A673 (cell line): ENCODE measurements around the gene NR1I2. TPM values are rescaled to one million over a fixed set of nuclear protein-coding genes. Genes with fewer than 3 reads are reported as not detected.

ENCODE experiments used
- BruUV-seq: library from RNA; stranded (reverse); fragments of 400-500 nt; replicated peaks from 2 replicates; lab custom pipeline; 2021; lab: Mats Ljungman, UMichigan
- CTCF ChIA-PET: fragments of 300-600 bp; sonication (Branson Sonifier 250); formaldehyde crosslinking; loops from one replicate; lab custom pipeline; 2022; ENCODE audit warnings: antibody characterized with exemption; lab: Charles Lee
- POLR2A ChIA-PET: fragments of 300-600 bp; sonication (Branson Sonifier 250); formaldehyde crosslinking; loops from one replicate; lab custom pipeline; 2022; ENCODE audit warnings: antibody characterized with exemption; ENCODE audit not compliant: low non-redundant PET; lab: Charles Lee
- DNase-seq: peaks from one replicate; pipeline ENCODE4 v3.0.0-alpha.2; 2015; ENCODE audit warnings: low spot score
- H3K27ac ChIP-seq: fragments of 200-600 bp; sonication (generic); 2 replicates; pipeline ENCODE4 v1.5.1; 2016; ENCODE audit warnings: mixed run types, low read depth, mild to moderate bottlenecking, mixed read lengths, antibody characterized with exemption, low read length; ENCODE audit not compliant: poor library complexity, severe bottlenecking
- H3K27me3 ChIP-seq: fragments of 200-600 bp; sonication (generic); replicated peaks from 2 replicates; pipeline ENCODE4 v1.6.1; 2017; ENCODE audit warnings: mixed run types, low read depth, mild to moderate bottlenecking, mixed read lengths, antibody characterized with exemption, low read length; ENCODE audit not compliant: insufficient read depth, poor library complexity
- H3K36me3 ChIP-seq: fragments of 200-600 bp; sonication (generic); 2 replicates; pipeline ENCODE4 v1.6.1; 2016; ENCODE audit warnings: mixed run types, mild to moderate bottlenecking, mixed read lengths, antibody characterized with exemption, low read length; ENCODE audit not compliant: insufficient read depth, poor library complexity, severe bottlenecking
- H3K4me1 ChIP-seq: fragments of 200-600 bp; sonication (generic); 2 replicates; pipeline ENCODE4 v1.6.1; 2017; ENCODE audit warnings: mixed run types, mild to moderate bottlenecking, mixed read lengths, antibody characterized with exemption, low read length; ENCODE audit not compliant: insufficient read depth, poor library complexity, severe bottlenecking
- H3K4me3 ChIP-seq: fragments of 200-600 bp; sonication (generic); 2 replicates; pipeline ENCODE4 v1.5.1; 2016; ENCODE audit warnings: low read depth, mixed run types, mild to moderate bottlenecking, mixed read lengths, low read length; ENCODE audit not compliant: poor library complexity, severe bottlenecking
- H3K9me3 ChIP-seq: fragments of 200-600 bp; sonication (generic); 2 replicates; pipeline ENCODE4 v1.6.1; 2016; ENCODE audit warnings: mixed run types, low read depth, mild to moderate bottlenecking, mixed read lengths, antibody characterized with exemption, low read length; ENCODE audit not compliant: poor library complexity, severe bottlenecking
- CTCF ChIP-seq: fragments of 300-800, 200-600 bp; sonication (generic); conservative IDR thresholded peaks from 2 replicates; pipeline ENCODE4 v1.5.1; 2017; ENCODE audit warnings: low read depth, mild to moderate bottlenecking, antibody characterized with exemption, low read length, moderate library complexity, mixed read lengths
- EZH2 ChIP-seq: fragments of 200-600 bp; sonication (generic); IDR thresholded peaks from 2 replicates; pipeline ENCODE4 v1.6.1; 2017; ENCODE audit warnings: borderline replicate concordance, low read depth, mild to moderate bottlenecking, mixed read lengths, antibody characterized with exemption, low read length; ENCODE audit not compliant: poor library complexity, severe bottlenecking
- intact Hi-C: fragments of 100-400 bp; cut with micrococcal nuclease; formaldehyde crosslinking; loops from one replicate; pipeline ENCODE4 v1.10.0; 2022; ENCODE audit not compliant: unreplicated experiment
- total RNA-seq: library from RNA; stranded (reverse); gene quantifications from 2 replicates; pipeline ENCODE4 v1.2.3, GENCODE V29; 2021

NR1I2 gene
- total RNA-seq, 1 experiment from 2014 or later: not detected

GRCh38 chr3:119741657-119742590, 40.0 kb upstream of the NR1I2 start:
- no peak overlapping the region for H3K4me3 ChIP-seq
- ChIA-PET CTCF (no interaction called here), POLR2A (no interaction called here)
- no peaks in the 10 kb centered on the region for H3K36me3 ChIP-seq
- H3K27me3 ChIP-seq: no peaks in the 10 kb centered on the region
- BruUV-seq: no TSS peak
- no peaks in the 10 kb centered on the region for H3K4me1 ChIP-seq
- TF ChIP-seq CTCF: no peak
- no peak for TF ChIP-seq EZH2
- intact Hi-C loops: no loop called here
- no peak for DNase-seq
- no peak overlapping the region for H3K27ac ChIP-seq
- H3K9me3 ChIP-seq: no peaks in the 10 kb centered on the region

- ChIA-PET CTCF (no interaction called here), POLR2A (no interaction called here)
- Histone ChIP-seq H3K4me3 (no peak overlapping the region), H3K4me1 (no peaks in the 10 kb centered on the region), H3K36me3 (no peaks in the 10 kb centered on the region), H3K27me3 (no peaks in the 10 kb centered on the region), H3K27ac (no peak overlapping the region), H3K9me3 (no peaks in the 10 kb centered on the region)
- no peak for DNase-seq
- BruUV-seq: no TSS peak
- intact Hi-C loops: no loop called here
- TF ChIP-seq EZH2 (no peak), CTCF (no peak)
Measured at GRCh38 chr3:119743921-119744320, 38.0 kb upstream of the NR1I2 start.

GRCh38 chr3:119745942-119746341, 36.0 kb upstream of the NR1I2 start:
- no peak for TF ChIP-seq CTCF
- no peak for TF ChIP-seq EZH2
- H3K4me1 ChIP-seq: no peaks in the 10 kb centered on the region
- intact Hi-C loops: no loop called here
- H3K27ac ChIP-seq: no peak overlapping the region
- no peak for DNase-seq
- H3K36me3 ChIP-seq: no peaks in the 10 kb centered on the region
- no peak overlapping the region for H3K4me3 ChIP-seq
- no TSS peak for BruUV-seq
- peaks cover 3% of the 10 kb centered on the region for H3K27me3 ChIP-seq
- POLR2A ChIA-PET: no interaction called here
- H3K9me3 ChIP-seq: no peaks in the 10 kb centered on the region
- CTCF ChIA-PET: no interaction called here
